GM23338 (cell line): ENCODE results near the gene PRCD. TPM values are rescaled to one million over a fixed set of nuclear protein-coding genes. Genes with fewer than 3 reads are reported as not detected.

ENCODE experiments used
- ATAC-seq: fragments of 200-7000 bp; cut with Tn5 transposase; 3 replicates; pipeline ENCODE4 v1.9.1; 2020
- DNase-seq: peaks from one replicate; pipeline ENCODE4 v3.0.0-alpha.2; 2015; ENCODE audit warnings: low spot score
- H2AFZ ChIP-seq: fragments of 200-600 bp; sonication (generic); 2 replicates; pipeline ENCODE4 v1.8.0; 2016; ENCODE audit warnings: antibody characterized with exemption, mild to moderate bottlenecking, moderate library complexity
- H3F3A ChIP-seq: fragments of 200-600 bp; sonication (generic); replicated peaks from 2 replicates; pipeline ENCODE4 v1.8.0; 2017; ENCODE audit warnings: antibody characterized with exemption, mixed run types, low read depth
- H3K27ac ChIP-seq: fragments of 200-600 bp; sonication (generic); 2 replicates; pipeline ENCODE4 v1.6.1; 2016; ENCODE audit warnings: low read depth
- H3K27me3 ChIP-seq: fragments of 200-600 bp; sonication (generic); 2 replicates; pipeline ENCODE4 v1.8.0; 2016; ENCODE audit warnings: mild to moderate bottlenecking, mixed run types, moderate library complexity; ENCODE audit not compliant: insufficient read depth
- H3K36me3 ChIP-seq: fragments of 200-600 bp; sonication (generic); 2 replicates; pipeline ENCODE4 v1.8.0; 2016; ENCODE audit warnings: mild to moderate bottlenecking; ENCODE audit not compliant: insufficient read depth
- H3K4me1 ChIP-seq: fragments of 200-600 bp; sonication (generic); 2 replicates; pipeline ENCODE4 v1.8.0; 2016; ENCODE audit warnings: mild to moderate bottlenecking, moderate library complexity; ENCODE audit not compliant: insufficient read depth
- H3K4me2 ChIP-seq: fragments of 200-600 bp; sonication (generic); 2 replicates; pipeline ENCODE4 v1.7.1; 2017; ENCODE audit warnings: mixed run types
- H3K4me3 ChIP-seq: fragments of 200-600 bp; sonication (generic); 2 replicates; pipeline ENCODE4 v1.6.1; 2016; ENCODE audit warnings: mixed run types
- H3K79me2 ChIP-seq: fragments of 200-600 bp; sonication (generic); replicated peaks from 2 replicates; pipeline ENCODE4 v1.8.0; 2017; ENCODE audit warnings: mild to moderate bottlenecking; ENCODE audit not compliant: insufficient read depth
- H3K9me2 ChIP-seq: fragments of 200-600 bp; sonication (generic); 2 replicates; pipeline ENCODE4 v1.8.0; 2017; ENCODE audit not compliant: insufficient read depth
- H4K20me1 ChIP-seq: fragments of 200-600 bp; sonication (generic); replicated peaks from 2 replicates; pipeline ENCODE4 v1.8.0; 2017; ENCODE audit warnings: mild to moderate bottlenecking; ENCODE audit not compliant: insufficient read depth
- H3K27ac Mint-ChIP-seq: 2 replicates; pipeline ENCODE4 v1.8.0; 2020; ENCODE audit warnings: inconsistent platforms, mild to moderate bottlenecking, moderate library complexity, mixed read lengths
- H3K27me3 Mint-ChIP-seq: 3 replicates; pipeline ENCODE4 v1.8.0; 2022; ENCODE audit warnings: low read depth, mild to moderate bottlenecking, moderate library complexity, mixed read lengths, inconsistent platforms; ENCODE audit not compliant: insufficient read depth, poor library complexity
- H3K36me3 Mint-ChIP-seq: 3 replicates; pipeline ENCODE4 v1.8.0; 2021; ENCODE audit warnings: low read depth, mild to moderate bottlenecking, inconsistent platforms, moderate library complexity, mixed read lengths
- H3K4me1 Mint-ChIP-seq: 3 replicates; pipeline ENCODE4 v1.8.0; 2020; ENCODE audit warnings: mild to moderate bottlenecking, inconsistent platforms, mixed read lengths
- H3K4me3 Mint-ChIP-seq: 3 replicates; pipeline ENCODE4 v1.8.0; 2021; ENCODE audit warnings: moderate library complexity, mild to moderate bottlenecking, inconsistent platforms, mixed read lengths
- H3K9me3 Mint-ChIP-seq: 3 replicates; pipeline ENCODE4 v1.8.0; 2020; ENCODE audit warnings: moderate library complexity, mild to moderate bottlenecking, inconsistent platforms, mixed read lengths
- CREB1 ChIP-seq: fragments of 250-450 bp; sonication (Bioruptor Pico); IDR thresholded peaks from 2 replicates; pipeline ENCODE4 v1.5.0; 2020; ENCODE audit warnings: low read depth, mild to moderate bottlenecking, moderate library complexity
- EZH2 ChIP-seq: fragments of 200-600 bp; sonication (generic); IDR thresholded peaks from one replicate; pipeline ENCODE4 v1.8.0; 2017; ENCODE audit warnings: antibody characterized with exemption, mild to moderate bottlenecking, low read depth; ENCODE audit not compliant: unreplicated experiment
- POLR2AphosphoS5 ChIP-seq: IDR thresholded peaks from 2 replicates; pipeline ENCODE4 v1.6.1; 2016; ENCODE audit warnings: antibody characterized with exemption, low read depth
- ZNF331 ChIP-seq: fragments of 250-450 bp; sonication (Bioruptor Pico); IDR thresholded peaks from 2 replicates; pipeline ENCODE4 v1.5.0; 2020; ENCODE audit warnings: low read depth, mild to moderate bottlenecking, moderate library complexity
- polyA plus RNA-seq: library from polyadenylated mRNA; unstranded; fragments of >200 nt; fragmentation: Nextera tagmentation; extraction: Ambion mirVana; gene quantifications from 2 replicates; pipeline ENCODE4 v1.2.1, GENCODE V29; 2016
- total RNA-seq: library from RNA; depleted of rRNA; stranded (reverse); fragments of >200 nt; shearing (Covaris generic); gene quantifications from 2 replicates; pipeline ENCODE4 v1.2.3, GENCODE V29; 2014
- TF ChIP-seq, protein P1 (sequence below), 2 experiments: fragments of 200-600 bp in 1 of 2; sonication (generic) in 1 of 2; conservative IDR thresholded peaks; 2 replicates each; pipeline versions ENCODE4 v1.5.1 to v1.6.1; 2016 to 2017; ENCODE audit warnings: antibody characterized with exemption in 2 of 2, low read depth in 2 of 2, mild to moderate bottlenecking in 2 of 2, moderate library complexity in 1 of 2
- TF ChIP-seq, protein P2 (sequence below): IDR thresholded peaks from 2 replicates; pipeline ENCODE4 v1.6.1; 2016; ENCODE audit warnings: antibody characterized with exemption

Gene PRCD
- total and polyA plus RNA-seq, 2 experiments from 2014 or later, result 0.38 to 1.6 TPM

DNA sequence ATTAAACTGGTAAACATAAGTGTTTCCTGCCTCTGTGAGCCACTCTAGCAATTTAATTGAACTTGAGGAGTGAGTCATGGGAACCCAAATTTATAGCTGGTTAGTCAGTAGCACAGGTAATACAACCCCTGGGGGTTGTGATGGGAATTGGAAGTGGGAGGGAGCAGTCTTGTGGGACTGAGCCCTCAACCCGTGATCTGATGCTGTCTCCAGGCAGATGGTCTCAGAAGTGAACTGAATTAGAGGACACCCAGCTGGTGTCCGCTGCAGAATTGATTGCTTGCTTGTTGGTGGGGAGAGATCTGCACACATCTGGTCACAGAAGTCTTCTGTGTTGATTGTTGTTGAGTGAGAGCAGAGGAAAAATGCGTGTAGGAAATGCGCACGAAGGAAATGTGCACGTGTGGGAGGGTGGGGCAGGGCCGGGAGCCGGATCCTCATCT, 53.6 kb downstream of the PRCD start:
- Histone ChIP-seq H2AFZ (no peak overlapping the region), H3K4me3 (no peak overlapping the region), H3K36me3 (no peaks in the 10 kb centered on the region), H3F3A (no peaks in the 10 kb centered on the region), H3K4me2 (no peak overlapping the region), H3K9me2 (no peaks in the 10 kb centered on the region), H4K20me1 (no peaks in the 10 kb centered on the region; the same call in 1 of the 2 replicates), H3K4me1 (no peaks in the 10 kb centered on the region), H3K27ac (no peak overlapping the region), H3K79me2 (no peaks in the 10 kb centered on the region), H3K27me3 (peaks cover 4% of the 10 kb centered on the region)
- no peak for TF ChIP-seq CREB1 (CRISPR knock-in tag)
- TF ChIP-seq, protein P1, sequence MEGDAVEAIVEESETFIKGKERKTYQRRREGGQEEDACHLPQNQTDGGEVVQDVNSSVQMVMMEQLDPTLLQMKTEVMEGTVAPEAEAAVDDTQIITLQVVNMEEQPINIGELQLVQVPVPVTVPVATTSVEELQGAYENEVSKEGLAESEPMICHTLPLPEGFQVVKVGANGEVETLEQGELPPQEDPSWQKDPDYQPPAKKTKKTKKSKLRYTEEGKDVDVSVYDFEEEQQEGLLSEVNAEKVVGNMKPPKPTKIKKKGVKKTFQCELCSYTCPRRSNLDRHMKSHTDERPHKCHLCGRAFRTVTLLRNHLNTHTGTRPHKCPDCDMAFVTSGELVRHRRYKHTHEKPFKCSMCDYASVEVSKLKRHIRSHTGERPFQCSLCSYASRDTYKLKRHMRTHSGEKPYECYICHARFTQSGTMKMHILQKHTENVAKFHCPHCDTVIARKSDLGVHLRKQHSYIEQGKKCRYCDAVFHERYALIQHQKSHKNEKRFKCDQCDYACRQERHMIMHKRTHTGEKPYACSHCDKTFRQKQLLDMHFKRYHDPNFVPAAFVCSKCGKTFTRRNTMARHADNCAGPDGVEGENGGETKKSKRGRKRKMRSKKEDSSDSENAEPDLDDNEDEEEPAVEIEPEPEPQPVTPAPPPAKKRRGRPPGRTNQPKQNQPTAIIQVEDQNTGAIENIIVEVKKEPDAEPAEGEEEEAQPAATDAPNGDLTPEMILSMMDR (conservative IDR thresholded peaks at IDR 0.05; ENCODE audit: low read depth in 2 of 2), result 0 out of 4 replicates have a peak, but pooled peaks of 1 of the 2 experiments have one; percentile 14
- no peak for TF ChIP-seq POLR2AphosphoS5
- no peak for TF ChIP-seq ZNF331 (CRISPR knock-in tag)
- no peak overlapping the region for H3K27ac Mint-ChIP-seq
- DNase-seq (peak; percentile 40), ATAC-seq (peak; percentile 50; the same call in 2 of the 3 replicates)
- peaks cover 6% of the 10 kb centered on the region for H3K4me1 Mint-ChIP-seq
- no peaks in the 10 kb centered on the region; the same call in 1 of the 3 replicates for H3K9me3 Mint-ChIP-seq
- peaks cover 6% of the 10 kb centered on the region for H3K27me3 Mint-ChIP-seq
- no peak overlapping the region for H3K4me3 Mint-ChIP-seq
- no peaks in the 10 kb centered on the region for H3K36me3 Mint-ChIP-seq

DNA sequence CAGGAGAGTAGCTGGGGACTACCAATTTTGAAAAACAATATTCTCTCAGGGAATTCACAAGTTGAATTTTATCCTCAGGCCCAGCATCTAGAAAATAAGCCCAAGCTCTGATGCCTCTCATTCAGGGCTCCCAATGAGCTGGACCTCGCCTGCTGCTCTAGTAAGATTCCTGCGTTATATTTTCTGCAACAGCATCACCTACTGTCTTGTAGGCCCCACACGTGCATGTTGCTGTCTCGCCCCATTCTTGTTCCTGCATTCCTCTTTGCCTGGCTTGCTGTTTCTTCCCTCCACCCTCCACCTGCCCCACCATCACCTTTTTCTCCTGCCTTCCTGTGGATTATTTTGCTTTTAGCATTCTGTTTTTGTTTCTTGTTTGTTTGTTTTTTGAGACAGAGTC, 54.1 kb downstream of the PRCD start:
- no peaks in the 10 kb centered on the region for H4K20me1 ChIP-seq
- 0 out of 2 replicates have a peak overlapping the region, but pooled peaks have one; percentile 28 for H2AFZ ChIP-seq
- H3K9me2 ChIP-seq, result no peaks in the 10 kb centered on the region
- no peak for DNase-seq
- H3K27ac ChIP-seq, result no peak overlapping the region
- no peaks in the 10 kb centered on the region for H3K4me1 ChIP-seq
- Mint-ChIP-seq H3K36me3 (no peaks in the 10 kb centered on the region), H3K9me3 (no peaks in the 10 kb centered on the region; the same call in 2 of the 3 replicates), H3K4me1 (peaks cover 6% of the 10 kb centered on the region), H3K4me3 (no peak overlapping the region), H3K27ac (no peak overlapping the region), H3K27me3 (peaks cover 4% of the 10 kb centered on the region)
- no peak overlapping the region for H3K4me3 ChIP-seq
- H3K36me3 ChIP-seq, result no peaks in the 10 kb centered on the region
- no peaks in the 10 kb centered on the region for H3F3A ChIP-seq
- H3K4me2 ChIP-seq, result no peak overlapping the region
- TF ChIP-seq POLR2AphosphoS5, result no peak
- no peak for TF ChIP-seq EZH2
- TF ChIP-seq, protein P2, sequence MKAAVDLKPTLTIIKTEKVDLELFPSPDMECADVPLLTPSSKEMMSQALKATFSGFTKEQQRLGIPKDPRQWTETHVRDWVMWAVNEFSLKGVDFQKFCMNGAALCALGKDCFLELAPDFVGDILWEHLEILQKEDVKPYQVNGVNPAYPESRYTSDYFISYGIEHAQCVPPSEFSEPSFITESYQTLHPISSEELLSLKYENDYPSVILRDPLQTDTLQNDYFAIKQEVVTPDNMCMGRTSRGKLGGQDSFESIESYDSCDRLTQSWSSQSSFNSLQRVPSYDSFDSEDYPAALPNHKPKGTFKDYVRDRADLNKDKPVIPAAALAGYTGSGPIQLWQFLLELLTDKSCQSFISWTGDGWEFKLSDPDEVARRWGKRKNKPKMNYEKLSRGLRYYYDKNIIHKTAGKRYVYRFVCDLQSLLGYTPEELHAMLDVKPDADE, result no peak
- TF ChIP-seq, protein P1 (conservative IDR thresholded peaks at IDR 0.05; ENCODE audit: low read depth in 2 of 2), result peak in 1 of 2 experiments; percentile 23; a peak in 1 of 4 replicates
- no peaks in the 10 kb centered on the region for H3K79me2 ChIP-seq
- peak; percentile 35; the same call in 2 of the 3 replicates for ATAC-seq
- no peaks in the 10 kb centered on the region; the same call in 1 of the 2 replicates for H3K27me3 ChIP-seq
